Activated naive CD4-positive, alpha-beta T cell treated with anti-CD3 and anti-CD28 coated beads, Interleukin-2, amount 50 U/mL, for 16 hours (primary cell): Measurements from ENCODE around the gene PEAK1.

ENCODE experiments used
- DNase-seq: peaks from one replicate; pipeline ENCODE4 v3.0.0-alpha.2; 2020

PEAK1 gene

DNA sequence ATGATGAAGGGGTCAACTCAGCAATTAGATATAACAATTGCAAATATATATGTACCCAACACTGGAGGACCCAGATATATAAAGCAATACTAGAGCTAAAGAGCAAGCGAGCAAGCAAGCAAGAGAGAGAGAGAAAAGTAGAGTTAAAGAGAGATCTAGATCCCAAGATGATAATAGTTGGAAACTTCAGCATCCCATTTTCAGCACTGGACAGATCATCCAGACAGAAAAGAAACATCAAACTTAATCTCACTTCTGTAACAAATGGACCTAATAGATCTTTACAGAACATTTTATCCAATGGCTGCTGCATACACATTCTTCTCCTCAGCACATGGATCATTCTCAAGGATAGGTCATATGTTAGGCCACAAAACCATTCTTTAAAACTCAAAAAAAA, 23.2 kb downstream of the PEAK1 start:
- no peak for DNase-seq

DNA sequence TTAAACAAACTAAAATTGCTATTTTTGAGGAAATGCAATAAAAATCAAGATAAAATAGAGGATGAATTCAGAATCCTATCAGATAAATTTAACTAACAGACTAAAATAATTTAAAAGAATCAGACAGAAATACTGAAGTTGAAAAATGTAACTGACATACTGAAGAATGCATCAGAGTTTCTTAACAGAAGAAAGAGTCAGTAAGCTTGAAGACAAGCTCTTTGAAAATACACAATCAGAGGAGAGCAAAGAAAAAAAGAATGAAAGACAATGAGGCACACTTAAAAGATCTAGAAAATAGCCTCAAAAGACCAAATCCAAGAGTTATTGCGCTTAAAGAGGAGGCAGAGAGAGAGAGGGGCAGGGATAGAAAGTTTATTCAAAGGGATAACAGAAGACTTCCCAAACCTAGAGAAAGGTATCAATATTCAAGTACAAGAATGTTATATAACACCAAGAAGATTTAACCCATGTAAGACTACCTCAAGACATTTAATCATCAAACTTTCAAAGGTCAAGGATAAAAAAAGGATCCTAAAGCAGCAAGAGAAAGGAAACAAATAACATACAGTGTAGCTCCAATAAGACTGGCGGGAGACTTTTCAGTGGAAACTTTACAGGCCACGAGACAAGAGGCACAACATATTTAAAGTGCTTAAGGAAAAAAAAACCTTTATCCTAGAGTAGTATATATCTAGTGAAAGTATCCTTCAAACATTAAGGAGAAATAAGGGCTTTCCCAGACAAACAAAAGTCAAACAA, 24.7 kb downstream of the PEAK1 start:
- DNase-seq, result no peak

DNA sequence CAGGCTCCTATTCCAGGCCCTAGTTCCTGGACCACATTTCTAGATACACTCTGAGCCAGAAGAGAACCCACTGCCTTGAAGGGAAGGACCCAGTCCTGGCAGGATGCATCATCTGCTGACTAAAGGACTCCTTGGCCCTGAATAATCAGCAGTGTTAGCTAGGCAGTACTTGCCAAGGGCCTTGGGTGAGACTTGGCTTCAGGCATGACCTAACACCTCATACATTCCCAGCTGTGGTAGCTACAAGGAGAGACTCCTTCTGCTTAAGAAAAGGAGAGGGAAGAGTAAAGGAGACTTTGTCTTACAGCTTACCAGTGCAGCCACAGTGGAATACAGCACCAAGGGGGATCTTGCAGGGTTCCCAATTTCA, 26.4 kb downstream of the PEAK1 start:
- no peak for DNase-seq

DNA sequence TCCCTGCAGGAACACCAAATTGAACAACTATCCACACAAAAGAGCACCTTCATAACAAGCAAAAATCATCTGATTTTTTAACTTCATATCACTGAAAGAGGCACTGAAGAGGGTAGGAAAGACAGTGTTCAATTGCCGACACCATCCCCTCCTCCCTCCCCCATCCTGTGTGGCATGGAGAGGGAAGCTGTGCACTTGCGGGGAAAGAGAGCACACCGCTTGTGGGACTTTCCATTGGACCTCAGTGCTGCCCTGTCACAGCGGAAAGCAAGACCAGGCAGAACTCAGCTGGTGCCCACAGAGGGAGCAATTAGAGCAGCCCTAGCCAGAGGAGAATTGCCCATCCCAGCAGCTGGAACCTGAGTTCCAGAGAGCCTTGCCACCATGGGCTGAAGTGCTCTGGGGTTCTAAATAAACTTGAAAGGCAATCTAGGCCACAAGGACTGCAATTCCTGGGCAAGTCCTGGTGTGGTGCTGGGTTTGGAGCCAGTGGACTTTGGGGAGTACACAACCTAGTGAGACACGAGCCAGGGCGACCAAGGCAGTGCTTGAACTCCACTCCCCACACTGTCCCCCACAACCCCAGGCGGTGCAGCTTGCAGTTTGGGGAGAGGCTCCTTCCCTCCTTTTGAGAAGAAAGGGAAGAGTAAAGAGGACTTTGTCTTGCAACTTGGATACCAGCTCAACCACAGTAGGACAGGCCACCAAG, 27.0 kb downstream of the PEAK1 start:
- no peak for DNase-seq

DNA sequence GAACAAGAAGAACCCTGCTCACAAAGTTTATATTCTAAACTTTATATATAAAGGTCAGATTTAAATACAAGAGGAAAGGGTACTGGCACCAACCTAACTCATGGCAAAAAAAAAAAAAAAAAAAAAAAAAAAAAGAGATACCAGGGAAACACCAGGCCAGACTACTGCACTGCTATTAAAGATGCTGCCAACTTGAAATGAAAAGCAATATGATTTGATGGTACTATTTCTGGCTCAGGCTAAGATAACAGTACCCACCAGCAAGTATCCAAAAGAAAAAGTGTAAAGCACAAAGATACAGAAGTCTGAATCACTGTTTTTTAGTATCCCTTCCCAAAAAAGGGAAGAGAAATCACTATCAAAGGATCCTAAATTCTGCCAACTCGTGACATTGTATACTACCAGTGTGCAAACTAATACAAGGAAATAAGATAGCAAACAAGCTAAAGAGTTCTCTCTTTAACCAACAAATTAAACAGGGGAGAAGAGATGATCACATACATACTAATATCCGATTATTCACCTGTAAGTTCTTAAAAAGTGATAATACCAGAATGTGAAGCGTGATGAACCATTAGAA, 28.4 kb downstream of the PEAK1 start:
- no peak for DNase-seq

DNA sequence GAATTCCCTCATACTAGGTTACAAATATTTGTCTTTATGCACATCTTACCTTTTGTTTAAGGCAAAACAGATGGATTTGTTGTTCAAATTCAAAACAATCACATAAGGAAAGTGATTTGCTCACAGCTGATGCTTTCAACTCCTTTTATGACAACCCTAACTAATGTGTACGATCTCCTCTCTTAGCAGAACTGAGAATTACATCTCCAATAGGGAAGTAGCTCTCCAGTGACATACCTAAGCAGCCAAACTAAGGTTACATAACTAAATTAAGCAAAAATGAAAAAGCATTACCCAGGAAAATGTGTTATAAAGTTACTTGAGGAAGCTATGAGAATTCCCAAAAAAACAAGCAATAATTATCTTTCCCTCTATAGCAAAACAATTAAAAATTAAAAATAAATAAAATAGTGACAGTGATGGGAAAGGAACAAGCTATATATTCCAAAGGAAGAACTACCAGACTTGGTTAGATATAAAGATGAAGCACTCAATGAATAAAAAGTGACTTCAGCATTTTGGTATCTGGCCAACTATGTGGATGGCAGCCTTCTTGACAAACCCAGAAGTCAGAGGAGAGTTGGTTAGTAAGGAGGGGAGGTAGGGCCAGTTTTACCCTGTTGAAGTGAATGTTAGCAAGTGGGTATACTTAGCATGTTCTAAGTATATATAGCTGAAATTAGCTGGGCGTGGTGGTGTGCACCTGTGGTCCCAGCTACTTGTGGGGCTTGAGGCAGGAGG, 32.4 kb downstream of the PEAK1 start:
- no peak for DNase-seq

DNA sequence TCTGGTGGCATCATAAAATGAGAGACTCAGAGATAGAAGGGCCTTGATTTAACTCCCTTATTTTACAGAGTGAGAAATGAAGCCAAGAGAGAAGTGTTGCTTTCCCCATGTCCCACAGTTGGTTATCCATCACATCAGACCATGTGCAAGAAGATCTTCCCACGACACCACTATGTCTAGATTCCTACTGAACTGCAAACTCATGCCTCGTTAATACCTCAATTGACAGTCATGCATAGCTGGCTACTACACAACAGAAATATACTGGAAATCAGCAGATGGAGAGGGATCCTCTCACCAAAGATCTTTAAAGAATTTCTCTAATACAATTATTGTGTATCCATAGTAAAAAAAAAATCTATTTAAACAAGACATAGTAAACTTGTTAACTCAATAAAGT, 33.3 kb downstream of the PEAK1 start:
- DNase-seq, result no peak

DNA sequence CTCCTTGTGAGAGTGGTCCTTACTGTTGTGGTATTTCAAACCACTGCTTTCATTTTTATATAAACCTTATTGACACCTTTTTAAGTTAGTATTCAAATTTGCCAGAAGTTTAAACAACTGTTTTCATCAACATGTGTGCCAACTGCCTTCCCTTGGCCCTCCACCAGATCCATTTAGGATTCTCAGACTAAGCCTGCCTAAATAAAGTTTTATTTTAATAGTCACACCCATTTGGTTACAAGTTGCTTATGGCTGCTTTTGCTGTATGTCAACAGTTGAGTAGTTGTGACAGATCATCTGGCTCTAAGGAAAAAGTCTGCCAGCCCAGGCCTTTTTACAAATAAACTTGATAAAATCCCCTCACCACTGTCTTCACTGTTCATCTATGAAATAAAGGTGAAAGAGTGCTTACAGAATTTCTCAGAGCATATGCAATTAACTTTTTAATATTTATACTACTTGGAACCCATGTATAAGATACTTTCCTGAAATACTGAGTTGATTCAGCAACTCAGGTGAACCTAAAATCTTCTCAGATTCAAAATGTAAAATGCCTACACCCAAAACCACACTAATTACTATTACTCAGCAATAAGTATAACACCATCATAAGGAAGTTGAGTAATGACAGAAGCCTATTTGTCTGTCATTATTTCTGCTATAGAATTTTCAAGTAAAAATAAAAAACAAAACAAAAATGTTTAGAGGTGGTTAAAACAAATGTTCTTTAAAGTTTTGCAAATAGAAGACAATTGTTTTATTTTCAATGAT, 35.1 kb downstream of the PEAK1 start:
- no peak for DNase-seq

DNA sequence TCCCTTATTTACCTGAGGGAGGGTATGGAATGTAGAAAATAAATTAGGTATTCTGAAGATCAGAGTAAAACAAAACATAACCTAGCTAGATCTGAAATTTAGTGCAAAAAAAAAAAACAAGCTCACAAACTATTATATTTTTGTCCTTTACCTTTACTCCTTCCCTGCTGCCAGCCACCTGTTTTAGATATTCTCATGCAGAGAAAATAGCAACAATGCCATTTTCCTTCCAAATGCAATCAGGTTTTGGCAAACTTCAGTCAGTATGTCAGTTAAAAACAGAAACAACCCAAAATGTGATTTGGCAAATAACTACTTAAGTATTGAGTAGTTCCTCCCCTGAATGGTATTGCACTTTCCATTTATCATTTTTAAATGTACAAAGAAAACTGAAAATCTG, 35.8 kb downstream of the PEAK1 start:
- no peak for DNase-seq

DNA sequence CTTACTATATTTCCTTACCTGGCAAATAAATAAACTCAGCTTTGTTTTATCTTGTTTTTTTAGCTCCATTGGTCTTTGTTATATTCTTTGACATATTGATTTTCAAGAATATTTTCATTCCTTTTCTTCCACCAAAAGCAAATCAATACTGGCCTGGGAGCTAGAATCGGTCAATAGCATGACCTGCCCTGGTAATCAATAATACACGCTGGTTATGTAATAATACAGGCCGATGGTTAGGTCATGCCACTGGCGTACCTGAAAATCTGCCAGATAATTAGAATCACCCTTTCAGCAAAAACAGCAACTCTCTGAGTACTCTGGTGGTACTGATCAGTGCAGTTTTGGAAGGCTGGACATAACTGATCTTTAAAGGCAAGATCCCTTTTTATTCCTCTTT, 39.9 kb downstream of the PEAK1 start:
- no peak for DNase-seq

DNA sequence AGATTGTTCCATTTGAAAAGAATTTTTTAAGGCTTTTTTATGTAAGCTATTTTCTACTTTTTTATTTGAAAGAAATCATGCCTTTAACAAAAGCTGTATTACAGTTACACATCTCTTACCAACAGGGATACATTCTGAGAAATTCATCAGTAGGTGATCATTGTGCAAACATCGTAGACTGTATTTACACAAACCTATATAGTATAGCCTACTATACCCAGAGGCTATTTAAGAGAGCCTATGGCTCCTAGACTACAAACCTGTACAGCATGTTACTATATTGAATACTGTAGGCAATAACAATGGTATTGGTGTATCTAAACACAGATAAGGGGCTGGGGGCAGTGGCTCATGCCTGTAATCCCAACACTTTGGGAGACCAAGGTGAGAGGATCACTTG, 43.1 kb downstream of the PEAK1 start:
- no peak for DNase-seq

DNA sequence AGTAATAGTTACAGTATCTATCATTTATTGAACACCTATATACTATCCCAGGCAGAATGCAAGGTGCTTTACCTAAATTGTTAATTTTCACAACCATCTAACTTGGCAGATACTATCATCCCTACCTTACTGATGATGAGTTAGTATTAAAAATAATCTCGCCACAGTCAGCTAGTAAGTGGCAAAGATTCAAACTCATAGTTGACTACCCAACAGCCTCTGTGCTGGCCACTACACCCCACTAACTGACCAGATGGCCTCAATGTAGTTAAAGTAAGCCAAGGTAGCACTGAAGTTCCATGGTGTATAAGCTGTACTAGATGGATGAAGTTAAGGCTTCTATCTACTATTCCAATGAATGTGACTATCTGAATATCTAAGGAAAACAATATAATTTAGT, 44.8 kb downstream of the PEAK1 start:
- DNase-seq, result no peak

DNA sequence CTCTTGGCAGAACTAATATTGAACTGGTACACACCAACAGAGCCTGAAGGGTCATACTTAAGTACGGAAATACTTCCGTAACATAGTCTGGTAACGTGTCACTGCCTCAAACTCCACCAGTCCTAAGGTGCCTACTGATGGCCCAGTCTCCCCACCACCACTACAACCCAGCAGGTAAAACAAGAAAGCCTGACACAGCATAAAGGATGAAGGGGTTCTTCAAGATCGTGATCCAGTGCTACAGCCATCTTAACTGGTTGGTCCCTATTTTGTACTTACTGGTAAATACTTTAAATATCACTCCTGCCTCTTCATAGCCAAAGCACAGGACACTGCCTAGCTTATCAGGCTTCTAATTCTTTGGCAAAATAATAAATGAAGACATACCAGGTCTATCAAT, 46.5 kb downstream of the PEAK1 start:
- no peak for DNase-seq

DNA sequence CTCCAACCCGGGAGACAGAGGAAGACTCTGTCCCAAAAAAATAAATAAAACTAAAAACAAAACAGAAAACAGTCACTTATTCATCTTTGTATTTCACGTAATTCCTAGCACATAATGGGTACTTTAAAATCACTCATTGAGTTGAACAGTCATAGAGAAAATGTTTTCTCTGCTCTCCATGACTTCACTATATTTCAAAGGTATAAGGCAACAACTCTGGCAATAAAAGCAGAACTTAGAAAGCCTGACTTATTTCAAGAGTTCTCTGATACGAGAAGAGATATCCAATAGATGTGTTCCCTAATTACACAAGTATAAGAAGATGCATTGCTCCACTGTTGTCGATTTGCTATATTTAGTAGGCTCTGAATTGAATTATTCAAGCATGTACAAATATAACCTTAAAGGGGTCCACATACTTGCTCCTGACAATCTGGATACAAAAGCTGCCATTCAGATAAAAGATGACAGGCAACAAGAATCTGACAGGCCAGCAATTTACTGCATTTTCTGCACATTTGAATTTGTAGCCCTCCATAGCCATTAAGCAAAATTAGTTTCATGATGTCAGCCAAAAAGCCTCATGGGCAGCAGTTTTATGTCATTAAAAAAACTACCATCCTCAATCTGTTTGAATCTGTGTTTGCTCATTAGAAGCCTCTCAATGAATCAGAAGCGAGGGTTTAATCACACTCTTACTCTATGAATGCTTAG, 47.9 kb downstream of the PEAK1 start:
- no peak for DNase-seq

DNA sequence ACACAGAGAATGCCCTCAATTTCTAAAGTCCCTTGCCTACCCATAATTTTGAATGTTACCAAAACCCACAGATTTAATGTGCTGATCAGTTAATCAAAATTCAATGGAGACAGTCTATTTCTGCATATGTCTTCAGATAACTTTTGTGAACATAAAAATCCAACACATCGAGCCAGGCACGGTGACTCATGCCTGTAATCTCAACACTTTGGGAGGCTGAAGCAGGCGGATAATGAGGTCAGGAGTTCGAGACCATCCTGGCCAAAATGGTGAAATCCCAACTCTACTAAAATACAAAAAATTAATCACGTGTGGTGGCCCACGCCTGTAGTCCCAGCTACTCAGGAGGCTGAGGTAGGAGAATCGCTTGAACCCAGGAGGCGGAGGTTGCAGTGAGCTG, 49.3 kb downstream of the PEAK1 start:
- no peak for DNase-seq

DNA sequence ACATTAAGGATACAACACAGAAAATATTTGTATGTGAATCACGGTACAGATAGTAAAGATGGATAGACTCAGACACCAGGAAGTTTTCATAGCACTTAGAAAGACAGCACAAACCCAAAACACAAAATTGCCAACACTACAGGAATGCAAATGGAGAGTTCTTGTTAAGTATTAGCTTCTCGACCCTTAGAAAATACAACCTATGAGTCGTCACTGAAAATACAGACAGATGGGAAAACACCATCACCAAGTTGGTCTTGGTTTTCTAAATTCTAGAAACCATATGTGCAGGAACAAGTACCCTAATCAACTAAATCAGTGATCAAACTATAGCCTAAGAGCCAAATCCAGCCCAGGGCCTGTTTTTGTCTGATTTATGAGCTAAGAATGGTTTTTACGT, 50.7 kb downstream of the PEAK1 start:
- no peak for DNase-seq

DNA sequence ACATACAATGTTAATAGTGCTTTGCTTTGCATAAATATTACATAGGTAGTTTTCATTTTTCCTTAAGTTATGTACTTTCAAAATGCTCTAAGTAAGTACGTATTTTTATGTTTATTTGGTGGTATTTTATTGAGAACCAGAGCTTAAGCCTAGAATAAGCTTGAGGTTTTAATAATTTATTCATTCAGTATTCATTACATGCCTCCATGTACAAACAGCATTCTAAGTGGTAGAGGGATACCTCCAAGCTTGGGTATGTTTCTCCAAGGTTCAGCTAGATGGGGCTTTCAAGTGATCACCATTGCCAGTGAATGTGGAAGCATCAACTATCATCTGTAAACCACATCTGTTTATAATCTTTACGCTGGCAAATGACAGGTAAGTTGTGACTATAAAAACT, 52.3 kb downstream of the PEAK1 start:
- DNase-seq, result no peak

DNA sequence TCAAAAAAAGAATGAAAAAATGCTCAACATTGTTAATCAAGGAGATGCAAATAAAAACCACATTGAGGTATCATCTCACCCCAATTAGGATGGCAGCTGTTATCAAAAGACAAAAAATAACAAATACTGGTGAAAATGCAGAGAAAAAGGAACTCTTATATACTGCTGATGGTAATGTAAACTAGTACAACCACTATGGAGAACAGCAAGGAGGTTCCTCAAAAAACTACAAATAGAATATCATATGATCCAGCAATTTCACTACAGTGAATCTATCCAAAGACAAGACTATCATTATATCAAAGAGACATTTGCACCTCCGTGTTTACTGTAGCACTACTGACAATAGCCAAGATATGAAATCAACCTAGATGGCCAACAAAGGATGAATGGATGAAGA, 58.4 kb downstream of the PEAK1 start:
- no peak for DNase-seq

DNA sequence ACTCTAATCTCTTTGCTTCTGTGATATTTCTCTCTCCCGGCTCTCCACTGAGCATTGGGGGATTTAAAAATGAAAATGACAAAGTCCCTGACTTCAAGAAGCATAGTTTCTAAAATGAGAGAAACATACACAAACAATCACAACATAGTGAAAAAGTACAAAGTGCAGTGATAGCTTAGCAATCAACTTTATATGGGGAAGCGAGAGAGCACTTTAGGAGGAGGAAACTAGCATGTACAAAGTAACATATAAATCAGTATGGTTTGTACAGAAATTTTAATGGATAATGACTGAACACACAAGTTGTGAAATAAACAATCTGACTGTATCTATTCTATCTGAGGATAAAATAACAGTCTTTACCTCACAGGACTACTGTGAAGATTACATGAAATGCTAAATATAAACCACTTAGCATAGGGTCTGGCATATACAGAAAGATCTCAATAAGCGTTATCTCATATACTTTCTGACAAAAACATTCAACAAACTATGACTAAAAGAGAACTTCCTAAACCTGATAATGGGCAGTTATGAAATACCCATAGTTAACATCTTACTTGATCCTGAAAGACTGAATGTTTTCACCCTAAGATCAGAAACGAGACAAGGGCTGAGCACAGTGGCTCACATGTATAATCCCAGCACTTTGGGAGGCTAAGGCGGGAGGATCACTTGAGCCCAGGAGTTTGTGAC, 61.2 kb downstream of the PEAK1 start:
- DNase-seq, result no peak

DNA sequence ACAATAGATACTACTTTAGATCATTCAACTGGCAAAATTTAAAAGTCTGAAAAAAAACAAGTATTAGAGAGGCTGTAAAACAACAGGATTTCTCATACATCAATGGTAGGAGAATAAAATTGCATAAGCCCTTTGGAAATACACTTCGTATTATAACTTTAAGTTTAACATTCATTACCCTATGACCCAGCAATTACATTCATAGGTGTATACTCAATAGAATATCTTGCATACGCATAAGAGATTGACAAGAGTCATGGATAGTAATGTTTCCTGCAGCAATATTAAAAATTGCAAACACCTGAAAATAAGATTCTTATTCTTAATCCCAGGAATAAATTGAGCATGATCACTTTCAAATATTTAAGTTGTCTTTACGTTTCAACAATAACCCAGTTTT, 63.6 kb downstream of the PEAK1 start:
- no peak for DNase-seq

DNA sequence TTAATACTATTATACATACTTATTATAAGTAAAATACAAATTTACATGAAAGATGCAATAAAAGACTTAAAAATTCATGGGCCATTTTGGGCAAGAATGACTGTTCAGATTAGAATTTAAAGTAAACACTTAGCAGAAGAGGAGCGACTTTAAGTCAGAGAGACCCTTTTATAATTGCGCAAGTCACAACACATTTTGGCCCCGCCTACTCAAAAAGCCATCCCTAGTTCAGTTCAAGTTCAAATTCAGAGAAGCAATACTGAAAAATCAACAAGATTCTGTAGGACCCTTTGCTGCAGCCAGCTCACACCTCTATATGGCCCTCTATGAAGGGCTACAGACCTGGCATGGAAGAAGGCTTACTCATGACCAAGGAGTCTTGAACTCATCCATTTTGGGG, 64.6 kb downstream of the PEAK1 start:
- no peak for DNase-seq

DNA sequence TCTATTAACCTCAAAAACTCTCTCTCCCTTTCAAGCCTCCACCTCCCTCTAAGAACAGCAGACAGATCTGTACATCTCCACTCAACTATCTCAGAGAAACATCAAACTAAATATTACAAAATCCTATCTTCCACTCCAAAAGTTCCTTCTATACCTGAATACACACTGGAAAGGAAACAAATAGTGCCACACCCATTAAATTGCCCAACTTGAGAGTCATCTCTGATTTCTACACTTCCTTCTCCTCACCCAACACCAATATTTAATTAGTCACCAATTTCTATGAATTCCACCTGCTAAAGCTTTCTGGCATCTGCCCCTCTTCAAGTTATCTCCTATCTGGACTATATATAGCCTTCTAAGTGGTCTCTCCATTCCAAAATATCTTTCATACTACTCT, 65.8 kb downstream of the PEAK1 start:
- no peak for DNase-seq
